H1 (cell line): Measurements from ENCODE around the gene IGSF23. TPM values are rescaled to one million over a fixed set of nuclear protein-coding genes. Genes with fewer than 3 reads are reported as not detected.
A peak's percentile ranks its signal among the peaks of the same experiment; 100 is the strongest.

ENCODE experiments used
- CTCF ChIA-PET: fragments of 300-600 bp; sonication (Branson Sonifier 250); formaldehyde crosslinking; loops from one replicate; lab custom pipeline; 2021; ENCODE audit not compliant: partially characterized antibody; lab: Charles Lee
- POLR2A ChIA-PET: fragments of 300-600 bp; sonication (Branson Sonifier 250); formaldehyde crosslinking; loops from one replicate; lab custom pipeline; 2021; ENCODE audit warnings: inconsistent platforms; ENCODE audit not compliant: partially characterized antibody; lab: Charles Lee
- DNase-seq, 2 experiments: peaks; one replicate each; pipeline versions ENCODE4 v3.0.0 to v3.0.0-alpha.2; 2010 to 2022; ENCODE audit warnings: low spot score in 2 of 2, low read depth in 1 of 2, mixed read lengths in 1 of 2
- FAIRE-seq: peaks from 2 replicates; lab custom pipeline; 2011; peaks lifted over from hg19 to GRCh38; lab: Jason Lieb, UNC
- H2AFZ ChIP-seq: 2 replicates; pipeline ENCODE4 v1.8.1; 2012; ENCODE audit warnings: low read length, inconsistent platforms
- H2AK5ac ChIP-seq: 2 replicates; pipeline ENCODE4 v1.6.1; 2013; ENCODE audit warnings: low read depth, low read length
- H2BK120ac ChIP-seq: replicated peaks from 2 replicates; pipeline ENCODE3; 2013; ENCODE audit warnings: low read depth, low read length, inconsistent platforms
- H2BK12ac ChIP-seq: 2 replicates; pipeline ENCODE4 v1.6.1; 2013; ENCODE audit warnings: low read depth, low read length
- H2BK15ac ChIP-seq: 2 replicates; pipeline ENCODE4 v1.6.1; 2013; ENCODE audit warnings: low read length
- H2BK20ac ChIP-seq: 2 replicates; pipeline ENCODE4 v1.6.1; 2013; ENCODE audit warnings: low read length
- H2BK5ac ChIP-seq: 2 replicates; pipeline ENCODE4 v1.6.1; 2013; ENCODE audit warnings: low read depth, low read length
- H3K14ac ChIP-seq: 2 replicates; pipeline ENCODE4 v1.6.1; 2013; ENCODE audit warnings: inconsistent platforms; ENCODE audit not compliant: insufficient read length
- H3K18ac ChIP-seq: 2 replicates; pipeline ENCODE4 v1.6.1; 2013; ENCODE audit warnings: low read length; ENCODE audit errors: extremely low read depth
- H3K23ac ChIP-seq: 2 replicates; pipeline ENCODE4 v1.6.1; 2013; ENCODE audit warnings: inconsistent platforms; ENCODE audit not compliant: insufficient read length
- H3K23me2 ChIP-seq: 2 replicates; pipeline ENCODE4 v1.6.1; 2013; ENCODE audit warnings: low read depth, low read length
- H3K27ac ChIP-seq: 2 replicates; pipeline ENCODE4 v1.6.1; 2011; ENCODE audit warnings: low read depth, low read length, inconsistent platforms
- H3K27me3 ChIP-seq, 4 experiments: replicated peaks in 1 of 4; 1 replicate in 1 of 4; 2 replicates in 3 of 4; pipeline versions ENCODE4 v1.6.1 to v1.8.1; 2011 to 2013; ENCODE audit warnings: low read length in 3 of 4, mild to moderate bottlenecking in 3 of 4, inconsistent platforms in 2 of 4, mixed read lengths in 2 of 4, moderate library complexity in 1 of 4; ENCODE audit not compliant: control insufficient read depth in 3 of 4, insufficient read depth in 3 of 4; ENCODE audit errors: extremely low read depth in 1 of 4
- H3K36me3 ChIP-seq, 4 experiments: 2 replicates each; pipeline versions ENCODE4 v1.6.1 to v1.8.1; 2011 to 2013; ENCODE audit warnings: mild to moderate bottlenecking in 4 of 4, low read length in 3 of 4, moderate library complexity in 2 of 4, control low read depth in 1 of 4, inconsistent platforms in 1 of 4; ENCODE audit not compliant: insufficient read depth in 4 of 4, control insufficient read depth in 2 of 4
- H3K4ac ChIP-seq: replicated peaks from 2 replicates; pipeline ENCODE3; 2013; ENCODE audit warnings: low read length, low read depth, mixed read lengths, inconsistent platforms; ENCODE audit not compliant: insufficient read length
- H3K4me1 ChIP-seq, 4 experiments: replicated peaks in 1 of 4; 1 replicate in 1 of 4; 2 replicates in 3 of 4; pipeline versions ENCODE4 v1.6.1 to v1.8.1; 2011 to 2013; ENCODE audit warnings: low read length in 3 of 4, inconsistent platforms in 2 of 4, mixed read lengths in 1 of 4; ENCODE audit not compliant: insufficient read depth in 4 of 4, control insufficient read depth in 3 of 4
- H3K4me2 ChIP-seq, 2 experiments: 2 replicates each; pipeline versions ENCODE4 v1.6.1 to v1.8.1; 2011 to 2013; ENCODE audit warnings: low read depth in 2 of 2, low read length in 2 of 2, control low read depth in 1 of 2, inconsistent platforms in 1 of 2, mild to moderate bottlenecking in 1 of 2; ENCODE audit not compliant: insufficient read depth in 1 of 2
- H3K4me3 ChIP-seq, 4 experiments: fragments of 200-600, 300-600 bp in 1 of 4; sonication (generic), shearing (Covaris generic), sonication (Bioruptor Twin) in 1 of 4; 2 replicates each; pipeline versions ENCODE4 v1.5.1 to v1.8.1; 2011 to 2016; ENCODE audit warnings: low read length in 4 of 4, low read depth in 3 of 4, control low read depth in 2 of 4, inconsistent platforms in 2 of 4, mild to moderate bottlenecking in 2 of 4, mixed read lengths in 1 of 4, moderate library complexity in 1 of 4; ENCODE audit not compliant: insufficient read depth in 2 of 4; ENCODE audit errors: extremely low read depth in 1 of 4
- H3K56ac ChIP-seq: replicated peaks from 2 replicates; pipeline ENCODE3; 2013; ENCODE audit warnings: low read depth, mild to moderate bottlenecking, mixed read lengths, low read length, inconsistent platforms; ENCODE audit not compliant: insufficient read length
- H3K79me1 ChIP-seq: 2 replicates; pipeline ENCODE4 v1.6.1; 2013; ENCODE audit warnings: low read depth, low read length, control low read depth
- H3K79me2 ChIP-seq, 2 experiments: 2 replicates each; pipeline versions ENCODE4 v1.6.1 to v1.8.1; 2012 to 2013; ENCODE audit warnings: low read length in 2 of 2, mild to moderate bottlenecking in 2 of 2, inconsistent platforms in 1 of 2; ENCODE audit not compliant: insufficient read depth in 2 of 2, control insufficient read depth in 1 of 2
- H3K9ac ChIP-seq, 4 experiments: replicated peaks in 1 of 4; 1 replicate in 1 of 4; 2 replicates in 3 of 4; pipeline versions ENCODE4 v1.6.1 to v1.8.1; 2011 to 2013; ENCODE audit warnings: low read depth in 3 of 4, low read length in 3 of 4, control low read depth in 2 of 4, mild to moderate bottlenecking in 2 of 4, moderate library complexity in 2 of 4, inconsistent platforms in 1 of 4; ENCODE audit errors: extremely low read depth in 1 of 4
- H3K9me3 ChIP-seq, 2 experiments: 2 replicates each; pipeline versions ENCODE4 v1.6.1 to v1.8.1; 2012 to 2013; ENCODE audit warnings: mild to moderate bottlenecking in 2 of 2, moderate library complexity in 2 of 2, control low read depth in 1 of 2, inconsistent platforms in 1 of 2, low read depth in 1 of 2, low read length in 1 of 2, mixed read lengths in 1 of 2; ENCODE audit not compliant: insufficient read depth in 2 of 2
- H4K20me1 ChIP-seq, 2 experiments: replicated peaks in 1 of 2; 2 replicates each; pipeline versions ENCODE3 to v1.8.1; 2011 to 2013; ENCODE audit warnings: inconsistent platforms in 2 of 2, low read length in 2 of 2, mild to moderate bottlenecking in 1 of 2; ENCODE audit not compliant: insufficient read depth in 2 of 2, control insufficient read depth in 1 of 2
- H4K5ac ChIP-seq: 2 replicates; pipeline ENCODE4 v1.6.1; 2013; ENCODE audit warnings: low read length, low read depth, mixed read lengths, inconsistent platforms; ENCODE audit not compliant: insufficient read length
- H4K8ac ChIP-seq: 2 replicates; pipeline ENCODE4 v1.8.0; 2013; ENCODE audit warnings: mild to moderate bottlenecking, moderate library complexity, low read length, inconsistent platforms; ENCODE audit not compliant: insufficient read depth; ENCODE audit errors: extremely low read depth
- H4K91ac ChIP-seq: replicated peaks from 2 replicates; pipeline ENCODE3; 2013; ENCODE audit warnings: low read length, mixed read lengths, inconsistent platforms; ENCODE audit not compliant: insufficient read length
- BRCA1 ChIP-seq: IDR thresholded peaks from 2 replicates; pipeline ENCODE4 v1.6.1; 2012; ENCODE audit warnings: low read depth, low read length, improper control_type of control experiment
- CTBP2 ChIP-seq: IDR thresholded peaks from 2 replicates; pipeline ENCODE4 v1.7.0; 2011; ENCODE audit warnings: borderline replicate concordance, mild to moderate bottlenecking, moderate library complexity, mixed read lengths, low read length; ENCODE audit not compliant: insufficient read depth, insufficient read length
- EP300 ChIP-seq, 2 experiments: IDR thresholded peaks; 1 replicate in 1 of 2; 2 replicates in 1 of 2; pipeline ENCODE4 v1.6.1; 2011 to 2012; ENCODE audit warnings: low read depth in 2 of 2, low read length in 2 of 2, mild to moderate bottlenecking in 2 of 2, borderline replicate concordance in 1 of 2, inconsistent platforms in 1 of 2, moderate library complexity in 1 of 2
- HDAC6 ChIP-seq: IDR thresholded peaks from one replicate; pipeline ENCODE4 v1.7.1; 2012; ENCODE audit warnings: low read depth, mild to moderate bottlenecking, inconsistent platforms, low read length, moderate library complexity
- KDM1A ChIP-seq: fragments of 200-600, 300-600 bp; sonication (generic); IDR thresholded peaks from 2 replicates; pipeline ENCODE4 v1.7.1; 2016; ENCODE audit warnings: mild to moderate bottlenecking, low read length, borderline replicate concordance
- POLR2AphosphoS5 ChIP-seq: IDR thresholded peaks from 2 replicates; pipeline ENCODE4 v1.6.1; 2011; ENCODE audit warnings: low read depth, low read length
- SP4 ChIP-seq: IDR thresholded peaks from 2 replicates; pipeline ENCODE4 v1.6.1; 2012; ENCODE audit warnings: low read length, inconsistent platforms
- TBP ChIP-seq: IDR thresholded peaks from 2 replicates; pipeline ENCODE4 v1.6.1; 2011; ENCODE audit warnings: low read depth, low read length, improper control_type of control experiment
- WGBS, 2 experiments: shearing (Covaris generic) in 1 of 2; methylation state at CpG; one replicate each; pipeline versions ENCODE4 v1.1.6 to v1.1.7; 2013 to 2015; ENCODE audit warnings: low lambda C conversion rate in 2 of 2, mixed read lengths in 2 of 2, inconsistent platforms in 1 of 2, low coverage in 1 of 2, missing lambda C conversion rate in 1 of 2; ENCODE audit not compliant: insufficient replicate concordance in 2 of 2, insufficient coverage in 1 of 2, insufficient read length in 1 of 2; ENCODE audit errors: extremely low coverage in 1 of 2, missing lambda C conversion rate in 1 of 2; 5-methylcytosine and 5-hydroxymethylcytosine counted together
- polyA plus RNA-seq, 7 experiments: library from polyadenylated mRNA; depleted of rRNA in 3 of 7; stranded (reverse) in 5 of 7; unstranded in 2 of 7; fragments of >200 nt in 5 of 7; fragments of 200-250 nt in 2 of 7; gene quantifications; 1 replicate in 5 of 7; 2 replicates in 1 of 7; 4 replicates in 1 of 7; pipeline versions ENCODE4 v1.2.1 to v1.2.3, GENCODE V29; 2011 to 2013; ENCODE audit warnings: missing spikeins in 2 of 7, mixed read lengths in 2 of 7
- total RNA-seq: library from RNA; stranded (reverse); fragmentation: NEBNext Ultra II Directional; extraction: Animal tissue kit (Norgen Biotek cat#: 25700); gene quantifications from 2 replicates; pipeline ENCODE4 v1.2.1, GENCODE V29; 2021
- TF ChIP-seq, protein P1 (sequence below), 3 experiments: IDR thresholded peaks; 1 replicate in 2 of 3; 2 replicates in 1 of 3; pipeline versions ENCODE4 v1.5.1 to v1.6.1; 2011; ENCODE audit warnings: low read length in 3 of 3, mild to moderate bottlenecking in 3 of 3, inconsistent platforms in 2 of 3, low read depth in 1 of 3, moderate library complexity in 1 of 3; ENCODE audit not compliant: insufficient read depth in 1 of 3; ENCODE audit errors: control extremely low read depth in 1 of 3

Gene IGSF23
- total and polyA plus RNA-seq, 2 of the 8 experiments (the other 6 are each of a cell fraction or from before 2014, with no cell fraction given): not detected

DNA sequence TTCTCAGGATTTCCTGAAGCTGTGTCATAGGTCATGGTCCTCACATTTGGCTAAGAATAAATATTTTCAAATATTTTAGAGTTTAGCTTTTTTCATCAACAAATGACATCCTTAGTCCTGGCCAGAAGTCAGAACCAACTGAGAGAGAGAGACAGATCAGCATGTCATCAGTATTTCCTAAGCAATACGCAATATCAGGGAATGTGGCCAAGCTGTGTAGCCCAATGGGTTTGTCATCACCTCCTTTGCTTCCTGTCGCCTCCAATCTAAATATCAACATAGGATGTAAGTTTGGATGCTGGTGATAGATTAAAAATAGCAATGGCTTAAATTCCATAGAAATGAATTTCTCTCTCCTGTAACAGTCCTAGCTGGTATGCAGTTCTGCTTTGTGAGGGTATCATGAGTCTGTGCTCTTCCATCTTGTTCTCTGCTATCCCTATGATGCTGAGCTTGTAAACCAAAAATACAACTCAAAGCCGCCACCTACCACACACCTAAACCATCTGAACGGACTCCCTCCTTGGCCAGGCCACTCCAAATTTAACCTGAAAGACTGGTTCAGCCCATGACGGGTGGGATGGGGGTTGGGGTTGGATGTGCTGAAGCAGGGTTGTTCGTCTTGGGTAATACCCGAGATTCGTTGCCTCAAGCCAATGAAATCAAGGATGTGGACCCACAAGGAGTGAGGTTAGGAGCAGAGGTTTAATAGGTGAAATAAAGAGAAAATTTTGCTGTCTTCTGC is 10.0 kb upstream of the IGSF23 start:
- H3K23ac ChIP-seq: no peak overlapping the region
- no peaks in the 10 kb centered on the region for H3K23me2 ChIP-seq
- no peak overlapping the region for H2BK20ac ChIP-seq
- no peak overlapping the region for H4K8ac ChIP-seq
- WGBS, 2 experiments: 84% methylated on average over 8 of the region's 8 CpGs; no CpG with 5 or more reads in 1 of the 2 experiments
- H3K4me2 ChIP-seq: 0 out of 4 replicates have a peak overlapping the region, but pooled peaks of 1 of the 2 experiments have one; percentile 6
- H3K4me1 ChIP-seq: peaks cover 0 to 8% (median 4%) of the 10 kb centered on the region in 4 experiments; a peak in 5 of 7 replicates
- no peak overlapping the region for H3K14ac ChIP-seq
- no peaks in the 10 kb centered on the region for H3K79me2 ChIP-seq
- H3K18ac ChIP-seq: no peak overlapping the region
- H3K56ac ChIP-seq: no peak overlapping the region
- no peak overlapping the region for H3K4ac ChIP-seq
- H2BK12ac ChIP-seq: no peak overlapping the region
- no peak overlapping the region for H2AFZ ChIP-seq
- H2AK5ac ChIP-seq: no peak overlapping the region
- no peak overlapping the region for H4K91ac ChIP-seq
- no peaks in the 10 kb centered on the region for H3K36me3 ChIP-seq
- no peak overlapping the region for H3K9ac ChIP-seq
- no peaks in the 10 kb centered on the region for H3K9me3 ChIP-seq
- POLR2A ChIA-PET: interaction anchor here (0.9 kb wide), 1 partner anchor 652 kb away, joined by 3 read pairs; the partner anchor contains the start of gene ZNF221
- no peaks in the 10 kb centered on the region for H3K79me1 ChIP-seq
- H4K20me1 ChIP-seq: no peaks in the 10 kb centered on the region
- H3K27me3 ChIP-seq: no peaks in the 10 kb centered on the region
- no peak overlapping the region for H2BK5ac ChIP-seq
- H3K27ac ChIP-seq: no peak overlapping the region
- DNase-seq (no peak), FAIRE-seq (no peak)
- H2BK15ac ChIP-seq: no peak overlapping the region
- 0 out of 8 replicates have a peak overlapping the region, but pooled peaks of 1 of the 4 experiments have one; percentile 9 for H3K4me3 ChIP-seq
- CTCF ChIA-PET: interaction anchor here (0.6 to 6.5 kb wide), 10 partner anchors 8 to 74 kb away, joined by 3 to 42 read pairs (median 6); partner anchors contain the start of gene IGSF23
- H2BK120ac ChIP-seq: no peak overlapping the region
- no peak overlapping the region for H4K5ac ChIP-seq
- no peak for TF ChIP-seq BRCA1
- TF ChIP-seq KDM1A: no peak
- TF ChIP-seq EP300 (IDR thresholded peaks at IDR 0.05; ENCODE audit: borderline replicate concordance in 1 of 2, low read depth in 2 of 2, low read length in 2 of 2): no peak
- TF ChIP-seq, protein P1, sequence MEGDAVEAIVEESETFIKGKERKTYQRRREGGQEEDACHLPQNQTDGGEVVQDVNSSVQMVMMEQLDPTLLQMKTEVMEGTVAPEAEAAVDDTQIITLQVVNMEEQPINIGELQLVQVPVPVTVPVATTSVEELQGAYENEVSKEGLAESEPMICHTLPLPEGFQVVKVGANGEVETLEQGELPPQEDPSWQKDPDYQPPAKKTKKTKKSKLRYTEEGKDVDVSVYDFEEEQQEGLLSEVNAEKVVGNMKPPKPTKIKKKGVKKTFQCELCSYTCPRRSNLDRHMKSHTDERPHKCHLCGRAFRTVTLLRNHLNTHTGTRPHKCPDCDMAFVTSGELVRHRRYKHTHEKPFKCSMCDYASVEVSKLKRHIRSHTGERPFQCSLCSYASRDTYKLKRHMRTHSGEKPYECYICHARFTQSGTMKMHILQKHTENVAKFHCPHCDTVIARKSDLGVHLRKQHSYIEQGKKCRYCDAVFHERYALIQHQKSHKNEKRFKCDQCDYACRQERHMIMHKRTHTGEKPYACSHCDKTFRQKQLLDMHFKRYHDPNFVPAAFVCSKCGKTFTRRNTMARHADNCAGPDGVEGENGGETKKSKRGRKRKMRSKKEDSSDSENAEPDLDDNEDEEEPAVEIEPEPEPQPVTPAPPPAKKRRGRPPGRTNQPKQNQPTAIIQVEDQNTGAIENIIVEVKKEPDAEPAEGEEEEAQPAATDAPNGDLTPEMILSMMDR (IDR thresholded peaks at IDR 0.05; ENCODE audit: control extremely low read depth in 1 of 3, insufficient read depth in 1 of 3, low read depth in 1 of 3, low read length in 3 of 3): no peak
- no peak for TF ChIP-seq CTBP2
- no peak for TF ChIP-seq SP4
- TF ChIP-seq HDAC6: no peak
- TF ChIP-seq POLR2AphosphoS5: no peak
- TF ChIP-seq TBP: no peak
